Dermis lymphatic vessel endothelial cell (primary cell): ENCODE data around the gene CES3. TPM values are rescaled to one million over a fixed set of nuclear protein-coding genes. Genes with fewer than 3 reads are reported as not detected.

ENCODE experiments used
- total RNA-seq: library from RNA; depleted of rRNA; stranded (reverse); fragments of >200 nt; gene quantifications from 2 replicates; pipeline ENCODE4 v1.2.1, GENCODE V29; 2014

CES3 gene
- under 0.01 TPM in 1 of 2 replicates, not detected in the other for total RNA-seq

GRCh38 chr16:66961065-66961744, at the start of gene CES3:
TSS of gene CES3 (plus strand) at chr16:66961266. CDS start at chr16:66961308, 42 bp downstream.

GRCh38 chr16:66918803-66919568, 42.1 kb upstream of the CES3 start, which contains the start of gene CDH16:
TSS of gene CDH16 (minus strand) at chr16:66918885. CDS start at chr16:66918065, 820 bp downstream.

GRCh38 chr16:66925322-66925840, 35.7 kb upstream of the CES3 start, which contains the start of gene RRAD:
TSS of gene RRAD (minus strand) at chr16:66925535. CDS start at chr16:66925179, 356 bp downstream.

GRCh38 chr16:66934138-66934838, 26.8 kb upstream of the CES3 start, which contains the start of gene CIAO2B:
TSS of gene CIAO2B (minus strand) at chr16:66934402. CDS start at chr16:66934364, 38 bp downstream.

GRCh38 chr16:66935314-66936011, 25.6 kb upstream of the CES3 start, which contains the start of gene CES2:
TSS of gene CES2 (plus strand) at chr16:66935516. CDS start at chr16:66935636, 120 bp downstream.

GRCh38 chr16:66988197-66988788, 27.2 kb downstream of the CES3 start, which contains the start of gene CES4A:
TSS of gene CES4A (plus strand) at chr16:66988589. CDS start at chr16:66988773, 184 bp downstream.

Other genes with a start within 250 kb of the CES3 start
- 118 and 132 TPM in 2 replicates for gene DYNC1LI2, start 209.7 kb upstream of the CES3 start, total RNA-seq
- gene TERB1, start 159.7 kb upstream of the CES3 start, total RNA-seq: under 0.01 and 0.09 TPM in 2 replicates
- gene NAE1, start 130.3 kb upstream of the CES3 start, total RNA-seq: 37.6 and 50.2 TPM in 2 replicates
- not detected in 2 replicates for gene CA7, start 116.9 kb upstream of the CES3 start, total RNA-seq
- 4.8 and 8.6 TPM in 2 replicates for gene PDP2, start 80.8 kb upstream of the CES3 start, total RNA-seq
- not detected in 2 replicates for gene CDH16, start 42.4 kb upstream of the CES3 start, total RNA-seq
- 0.22 and 0.43 TPM in 2 replicates for gene RRAD, start 35.7 kb upstream of the CES3 start, total RNA-seq
- 126 and 151 TPM in 2 replicates for gene CIAO2B, start 26.9 kb upstream of the CES3 start, total RNA-seq
- gene CES2, start 25.8 kb upstream of the CES3 start, total RNA-seq: 13.8 and 15.1 TPM in 2 replicates
- 0.60 and 2.0 TPM in 2 replicates for gene CES4A, start 27.3 kb downstream of the CES3 start, total RNA-seq
- gene CBFB, start 67.9 kb downstream of the CES3 start, total RNA-seq: 47.6 and 71.9 TPM in 2 replicates
- gene PHAF1, start 148.7 kb downstream of the CES3 start, total RNA-seq: 10.0 and 11.8 TPM in 2 replicates
- 4.0 and 8.0 TPM in 2 replicates for gene B3GNT9, start 189.7 kb downstream of the CES3 start, total RNA-seq
- 14.0 and 20.4 TPM in 2 replicates for gene TRADD, start 198.6 kb downstream of the CES3 start, total RNA-seq
- 5.6 and 6.1 TPM in 2 replicates for gene FBXL8, start 198.7 kb downstream of the CES3 start, total RNA-seq
- gene HSF4, start 203.5 kb downstream of the CES3 start, total RNA-seq: 0.54 and 1.1 TPM in 2 replicates
- 4.0 and 4.9 TPM in 2 replicates for gene NOL3, start 209.3 kb downstream of the CES3 start, total RNA-seq
- 4.6 and 8.7 TPM in 2 replicates for gene MATCAP1, start 222.7 kb downstream of the CES3 start, total RNA-seq
- 47.2 and 80.1 TPM in 2 replicates for gene EXOC3L1, start 228.9 kb downstream of the CES3 start, total RNA-seq
- gene E2F4, start 230.9 kb downstream of the CES3 start, total RNA-seq: 46.4 and 62.6 TPM in 2 replicates
- gene ELMO3, start 237.9 kb downstream of the CES3 start, total RNA-seq: 0.65 and 0.86 TPM in 2 replicates